ENCODE results near the gene AKAP8L.

AKAP8L gene

GRCh38 chr19:15437355-15438123, 18.8 kb upstream of the AKAP8L start:
- DNase-seq (ENCODE audit: insufficient read length, low spot score) (no peak), FAIRE-seq (no peak)
- TF ChIP-seq, protein P1, sequence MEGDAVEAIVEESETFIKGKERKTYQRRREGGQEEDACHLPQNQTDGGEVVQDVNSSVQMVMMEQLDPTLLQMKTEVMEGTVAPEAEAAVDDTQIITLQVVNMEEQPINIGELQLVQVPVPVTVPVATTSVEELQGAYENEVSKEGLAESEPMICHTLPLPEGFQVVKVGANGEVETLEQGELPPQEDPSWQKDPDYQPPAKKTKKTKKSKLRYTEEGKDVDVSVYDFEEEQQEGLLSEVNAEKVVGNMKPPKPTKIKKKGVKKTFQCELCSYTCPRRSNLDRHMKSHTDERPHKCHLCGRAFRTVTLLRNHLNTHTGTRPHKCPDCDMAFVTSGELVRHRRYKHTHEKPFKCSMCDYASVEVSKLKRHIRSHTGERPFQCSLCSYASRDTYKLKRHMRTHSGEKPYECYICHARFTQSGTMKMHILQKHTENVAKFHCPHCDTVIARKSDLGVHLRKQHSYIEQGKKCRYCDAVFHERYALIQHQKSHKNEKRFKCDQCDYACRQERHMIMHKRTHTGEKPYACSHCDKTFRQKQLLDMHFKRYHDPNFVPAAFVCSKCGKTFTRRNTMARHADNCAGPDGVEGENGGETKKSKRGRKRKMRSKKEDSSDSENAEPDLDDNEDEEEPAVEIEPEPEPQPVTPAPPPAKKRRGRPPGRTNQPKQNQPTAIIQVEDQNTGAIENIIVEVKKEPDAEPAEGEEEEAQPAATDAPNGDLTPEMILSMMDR (IDR thresholded peaks at IDR 0.05; ENCODE audit: insufficient read depth, missing control alignments): peak; percentile 1

DNA sequence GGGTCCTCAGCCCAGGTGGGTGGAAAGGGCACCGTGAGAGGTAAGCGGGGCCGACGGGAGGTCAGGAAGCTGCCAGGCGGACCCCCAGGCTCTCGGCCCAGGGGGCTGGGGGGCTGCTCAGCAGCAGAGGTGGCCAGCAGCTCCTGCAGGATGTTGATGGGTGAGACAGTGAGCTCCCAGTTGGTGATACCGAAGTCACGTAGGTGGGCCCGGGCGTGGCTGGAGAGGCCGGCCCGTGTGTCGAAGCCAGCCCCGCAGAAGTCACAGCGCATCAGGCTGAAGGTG, 18.0 kb upstream of the AKAP8L start:
- TF ChIP-seq, protein P1 (IDR thresholded peaks at IDR 0.05; ENCODE audit: insufficient read depth, missing control alignments): no peak
- FAIRE-seq (no peak), DNase-seq (ENCODE audit: insufficient read length, low spot score) (no peak)

- no peak for FAIRE-seq
- TF ChIP-seq, protein P1 (IDR thresholded peaks at IDR 0.05; ENCODE audit: insufficient read depth, missing control alignments): no peak
Measured at GRCh38 chr19:15436012-15436825, 17.4 kb upstream of the AKAP8L start.

DNA sequence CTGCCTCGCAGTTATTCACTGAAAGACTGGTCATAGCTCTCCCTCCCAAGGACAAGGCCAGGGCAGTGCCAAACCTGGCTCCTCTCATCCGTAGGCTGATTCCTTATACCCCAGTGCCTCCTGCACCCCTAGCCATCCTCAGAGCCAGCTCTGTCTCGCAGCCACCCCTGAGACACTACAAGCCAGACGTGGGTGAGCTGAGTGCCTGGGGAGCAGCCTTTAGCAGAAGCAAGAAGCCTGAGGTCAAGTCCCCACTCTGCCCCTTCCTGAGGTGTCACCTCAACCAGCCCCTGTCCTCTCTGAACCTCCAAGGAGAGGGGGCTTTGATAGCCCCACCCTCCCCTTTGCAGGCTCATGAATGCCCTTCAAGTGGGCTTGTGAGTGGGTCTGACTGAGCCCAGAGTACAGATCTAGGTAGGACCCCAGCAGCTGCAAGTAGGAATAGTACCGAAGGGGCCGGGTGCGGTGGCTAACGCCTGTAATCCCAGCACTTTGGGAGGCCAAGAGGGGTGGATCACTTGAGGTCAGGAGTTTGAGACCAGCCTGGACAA, 14.8 kb upstream of the AKAP8L start:
- TF ChIP-seq, protein P1 (IDR thresholded peaks at IDR 0.05; ENCODE audit: insufficient read depth, missing control alignments): no peak
- FAIRE-seq: no peak
- no peak for DNase-seq (ENCODE audit: insufficient read length, low spot score)

More at GRCh38 chr19:15436012-15436825, 17.4 kb upstream of the AKAP8L start:
- DNase-seq (ENCODE audit: insufficient read length, low spot score): no peak

DNA sequence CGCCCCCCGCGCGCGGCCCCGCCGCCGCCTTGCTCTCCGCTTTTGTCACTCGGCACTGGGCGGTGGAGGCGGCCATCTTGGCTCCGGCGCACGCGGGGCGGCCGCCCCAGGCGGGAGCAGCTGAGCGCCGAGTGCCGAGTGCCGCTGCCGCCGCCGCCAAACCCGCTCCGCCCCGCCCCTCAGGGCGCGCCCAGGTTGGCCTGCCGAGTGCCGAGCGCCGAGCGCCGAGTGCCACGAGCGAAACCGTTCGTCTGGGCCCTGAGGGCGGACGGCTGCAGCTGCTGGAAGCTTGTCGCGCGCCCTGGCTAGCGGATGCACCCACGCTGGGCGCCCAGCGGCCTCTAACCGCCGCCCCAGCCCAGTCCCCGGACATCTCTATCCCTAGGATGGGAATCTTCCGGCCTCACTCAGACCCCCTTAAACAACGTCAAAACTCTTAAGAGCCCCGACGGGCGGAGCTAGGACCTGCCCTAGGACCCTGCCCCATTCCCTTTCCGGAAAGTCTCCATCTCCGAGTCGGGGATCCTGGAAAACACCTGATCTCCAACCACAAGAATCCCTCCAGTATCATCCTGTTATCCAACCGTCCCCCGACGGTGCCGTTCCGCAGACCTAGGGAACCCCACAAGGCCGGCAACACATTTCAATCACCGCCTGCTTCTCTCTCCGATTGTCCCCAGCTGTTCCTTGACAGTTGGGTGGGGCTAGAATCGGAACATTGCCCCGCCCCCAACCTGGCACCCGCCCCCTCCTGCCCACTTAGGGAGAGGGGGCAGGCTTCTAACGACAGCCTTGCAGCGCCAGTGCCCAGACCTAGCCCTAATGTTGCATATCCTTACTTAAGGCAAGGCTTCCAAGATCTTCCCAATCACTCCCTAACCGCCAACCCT, 14.1 kb upstream of the AKAP8L start:
- TF ChIP-seq, protein P1 (IDR thresholded peaks at IDR 0.05; ENCODE audit: insufficient read depth, missing control alignments): no peak
- DNase-seq (ENCODE audit: insufficient read length, low spot score): peak; percentile 98
- no peak for FAIRE-seq

DNA sequence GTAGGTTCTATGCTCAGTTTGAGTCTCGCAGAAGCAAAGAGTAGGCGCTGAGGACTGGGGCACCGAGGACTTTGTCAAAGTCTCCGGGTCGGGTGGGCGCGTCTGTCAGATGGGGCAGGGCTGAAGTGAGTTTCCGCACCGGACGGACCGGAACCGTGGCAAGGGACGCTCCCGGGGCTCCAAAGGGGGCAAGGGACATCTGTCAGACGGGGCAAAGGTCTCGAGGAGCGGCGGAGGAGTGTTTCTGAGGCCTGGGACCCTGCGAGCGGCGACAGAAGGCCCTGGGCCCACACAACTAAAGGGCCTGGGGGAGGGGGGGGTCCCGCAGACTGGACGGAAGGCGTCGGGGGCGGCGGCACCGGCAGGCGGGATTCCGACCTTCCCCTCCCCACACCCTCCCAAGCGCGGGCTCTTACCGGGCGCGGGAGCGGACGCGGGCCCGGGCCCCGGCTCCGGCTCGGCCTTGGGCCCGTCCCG, 13.3 kb upstream of the AKAP8L start:
- DNase-seq (ENCODE audit: insufficient read length, low spot score) (no peak), FAIRE-seq (no peak)
- TF ChIP-seq, protein P1 (IDR thresholded peaks at IDR 0.05; ENCODE audit: insufficient read depth, missing control alignments): no peak
